Hair follicular keratinocyte (primary cell): Measurements from ENCODE around the gene CASZ1. TPM values are rescaled to one million over a fixed set of nuclear protein-coding genes. Genes with fewer than 3 reads are reported as not detected.

Source experiments
- total RNA-seq: library from RNA; depleted of rRNA; stranded (reverse); fragments of >200 nt; gene quantifications from 2 replicates; pipeline ENCODE4 v1.2.3, GENCODE V29; 2015

CASZ1 gene
- total RNA-seq = 4.7 and 8.9 TPM in 2 replicates

GRCh38 chr1:10796029-10796944 is at the start of gene CASZ1:
Gene CASZ1, minus strand, starts transcription at chr1:10796646. Its CDS starts 102,757 bp downstream, at chr1:10693889.

Other genes with a start within 250 kb of the CASZ1 start
- 46.5 and 56.1 TPM in 2 replicates for gene TARDBP, start 216.0 kb upstream of the CASZ1 start, total RNA-seq